NCI-H524 (cell line): ENCODE data around the gene NRSN1.
"Not testable (repeated sequence)": the region's sequence is repeated elsewhere in the genome, so short reads cannot be mapped to it uniquely, and the experiment has no call there.

ENCODE experiments used
- DNase-seq, 2 experiments: peaks; one replicate each; lab custom pipeline; 2025; lab: John Stamatoyannopoulos, UW

Gene NRSN1

GRCh38 chr6:24142733-24143132, 16.7 kb downstream of the NRSN1 start:
- not testable (repeated sequence) for DNase-seq

GRCh38 chr6:24145690-24146131, 19.7 kb downstream of the NRSN1 start:
- DNase-seq: no peak

- no peak for DNase-seq
Measured at GRCh38 chr6:24146871-24147270, 20.9 kb downstream of the NRSN1 start.

GRCh38 chr6:24147511-24148153, 21.6 kb downstream of the NRSN1 start:
- DNase-seq: no peak

GRCh38 chr6:24148154-24148570, 22.1 kb downstream of the NRSN1 start:
- DNase-seq: no peak

- no peak for DNase-seq
Measured at GRCh38 chr6:24148684-24149083, 22.7 kb downstream of the NRSN1 start.

GRCh38 chr6:24149296-24149695, 23.3 kb downstream of the NRSN1 start:
- DNase-seq: peak in 1 of 2 experiments; percentile 35

- no peak for DNase-seq
Measured at GRCh38 chr6:24149836-24150235, 23.8 kb downstream of the NRSN1 start.

- no peak for DNase-seq
Measured at GRCh38 chr6:24152014-24152413, 26.0 kb downstream of the NRSN1 start.

- DNase-seq: no peak
Measured at GRCh38 chr6:24154121-24154520, 28.1 kb downstream of the NRSN1 start.

- no peak for DNase-seq
Measured at GRCh38 chr6:24157886-24158285, 31.9 kb downstream of the NRSN1 start.

GRCh38 chr6:24183584-24183983, 57.6 kb downstream of the NRSN1 start:
- no peak for DNase-seq

GRCh38 chr6:24186349-24186748, 60.3 kb downstream of the NRSN1 start:
- DNase-seq: no peak

- no peak for DNase-seq
Measured at GRCh38 chr6:24187965-24188577, 62.1 kb downstream of the NRSN1 start.

- DNase-seq: no peak
Measured at GRCh38 chr6:24188578-24189080, 62.6 kb downstream of the NRSN1 start.

GRCh38 chr6:24191346-24191745, 65.3 kb downstream of the NRSN1 start:
- no peak for DNase-seq

- no peak for DNase-seq
Measured at GRCh38 chr6:24193364-24193763, 67.3 kb downstream of the NRSN1 start.

- no peak for DNase-seq
Measured at GRCh38 chr6:24194978-24195700, 69.1 kb downstream of the NRSN1 start.

GRCh38 chr6:24195836-24196597, 70.0 kb downstream of the NRSN1 start:
- DNase-seq: no peak
